ENCODE measurements around the gene VSTM2L.

DNA sequence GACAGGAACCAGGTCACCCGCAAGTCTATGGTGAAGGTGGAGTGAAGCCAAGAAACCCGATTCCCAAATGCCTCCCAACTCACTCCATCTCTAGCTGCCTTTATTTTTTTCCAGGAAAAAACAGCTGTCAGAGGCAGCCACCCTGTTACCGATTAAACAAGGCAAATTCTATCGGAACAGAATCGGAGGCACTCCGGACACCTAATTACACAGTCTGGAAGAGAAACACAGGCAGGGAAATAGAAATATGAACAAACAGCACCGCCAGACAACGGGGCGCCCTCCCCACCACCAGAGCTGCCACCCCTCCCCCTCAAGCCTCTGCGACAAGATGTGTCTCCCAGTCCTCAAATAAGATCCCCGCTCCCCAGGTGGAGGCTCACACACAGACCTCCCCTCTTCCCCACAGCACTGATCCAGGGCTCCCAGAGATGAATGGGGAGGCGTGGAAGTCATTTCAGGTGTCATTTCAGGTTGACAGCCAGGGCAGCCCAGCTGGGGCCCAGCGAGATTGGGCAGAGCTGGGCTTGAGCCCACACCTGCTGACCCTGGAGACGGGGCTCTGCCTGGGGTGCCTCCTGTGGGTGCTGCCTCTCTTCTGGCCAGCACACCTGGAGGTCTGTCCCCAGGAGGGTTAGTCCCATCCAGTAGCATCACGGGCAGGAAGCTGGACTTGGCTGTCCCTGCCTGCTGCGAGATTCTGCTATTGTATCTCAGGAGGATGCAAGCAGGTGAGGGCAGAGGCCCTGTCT is 19.8 kb upstream of the VSTM2L start:
- TF ChIP-seq PTTG1 (tag; IDR thresholded peaks at IDR 0.05; ENCODE audit: low read depth) (no peak), ZFX (CRISPR knock-in tag; IDR thresholded peaks at IDR 0.05) (no peak), ZFP36 (IDR thresholded peaks at IDR 0.05; ENCODE audit: low read depth, low read length, partially characterized antibody) (no peak)

Measured in K562 (cell line).